Mesendoderm (in vitro differentiated cells): ENCODE results near the gene RSBN1.

Experiments
- DNase-seq: peaks from one replicate; pipeline ENCODE4 v3.0.0; 2013
- H2AK5ac ChIP-seq: 2 replicates; pipeline ENCODE4 v1.6.1; 2013; ENCODE audit warnings: low read length, inconsistent platforms
- H2BK120ac ChIP-seq: 2 replicates; pipeline ENCODE4 v1.6.1; 2013; ENCODE audit warnings: low read depth, mild to moderate bottlenecking, low read length, moderate library complexity, mixed read lengths
- H2BK15ac ChIP-seq: replicated peaks from 2 replicates; pipeline ENCODE4 v1.6.1; 2013; ENCODE audit warnings: low read depth, mild to moderate bottlenecking, moderate library complexity
- H2BK5ac ChIP-seq: 2 replicates; pipeline ENCODE4 v1.6.1; 2013; ENCODE audit warnings: low read length, inconsistent platforms
- H3K18ac ChIP-seq: 2 replicates; pipeline ENCODE4 v1.6.1; 2013; ENCODE audit warnings: mild to moderate bottlenecking, low read length, mixed read lengths
- H3K23ac ChIP-seq: one replicate; pipeline ENCODE4 v1.6.1; 2013; ENCODE audit warnings: low read length
- H3K27ac ChIP-seq: 2 replicates; pipeline ENCODE4 v1.5.1; 2013; ENCODE audit warnings: low read depth, mild to moderate bottlenecking, inconsistent platforms, low read length, moderate library complexity
- H3K27me3 ChIP-seq: 2 replicates; pipeline ENCODE4 v1.6.1; 2013; ENCODE audit warnings: low read length, control low read depth, mild to moderate bottlenecking, inconsistent platforms; ENCODE audit not compliant: insufficient read depth, poor library complexity
- H3K36me3 ChIP-seq: 2 replicates; pipeline ENCODE4 v1.6.1; 2013; ENCODE audit warnings: low read length, inconsistent platforms; ENCODE audit not compliant: control insufficient read depth, insufficient read depth
- H3K4ac ChIP-seq: one replicate; pipeline ENCODE4 v1.6.1; 2013; ENCODE audit warnings: low read depth, mild to moderate bottlenecking, low read length, moderate library complexity
- H3K4me1 ChIP-seq: 2 replicates; pipeline ENCODE4 v1.6.1; 2013; ENCODE audit warnings: low read depth, low read length, inconsistent platforms; ENCODE audit not compliant: control insufficient read depth
- H3K4me2 ChIP-seq: 2 replicates; pipeline ENCODE4 v1.6.1; 2013; ENCODE audit warnings: low read length
- H3K4me3 ChIP-seq: 2 replicates; pipeline ENCODE4 v1.5.1; 2013; ENCODE audit warnings: mild to moderate bottlenecking, low read length
- H3K56ac ChIP-seq: one replicate; pipeline ENCODE4 v1.6.1; 2013; ENCODE audit warnings: low read length
- H3K79me1 ChIP-seq: 2 replicates; pipeline ENCODE4 v1.6.1; 2013; ENCODE audit warnings: low read length, inconsistent platforms
- H3K79me2 ChIP-seq: 2 replicates; pipeline ENCODE4 v1.6.1; 2013; ENCODE audit warnings: mild to moderate bottlenecking, low read length; ENCODE audit not compliant: control insufficient read depth, insufficient read depth
- H3K9ac ChIP-seq: 2 replicates; pipeline ENCODE4 v1.6.1; 2013; ENCODE audit warnings: low read length, inconsistent platforms
- H4K5ac ChIP-seq: one replicate; pipeline ENCODE4 v1.6.1; 2013; ENCODE audit warnings: low read length
- H4K8ac ChIP-seq: one replicate; pipeline ENCODE4 v1.6.1; 2013; ENCODE audit warnings: low read depth, mild to moderate bottlenecking, control low read depth, low read length, moderate library complexity
- WGBS: extraction: QIAGEN DNeasy Blood & Tissue Kit; methylation state at CpG from one replicate; pipeline ENCODE4 v1.1.7; 2013; ENCODE audit warnings: low lambda C conversion rate, missing lambda C conversion rate; ENCODE audit not compliant: insufficient coverage; ENCODE audit errors: extremely low coverage; 5-methylcytosine and 5-hydroxymethylcytosine counted together

The RSBN1 gene

DNA sequence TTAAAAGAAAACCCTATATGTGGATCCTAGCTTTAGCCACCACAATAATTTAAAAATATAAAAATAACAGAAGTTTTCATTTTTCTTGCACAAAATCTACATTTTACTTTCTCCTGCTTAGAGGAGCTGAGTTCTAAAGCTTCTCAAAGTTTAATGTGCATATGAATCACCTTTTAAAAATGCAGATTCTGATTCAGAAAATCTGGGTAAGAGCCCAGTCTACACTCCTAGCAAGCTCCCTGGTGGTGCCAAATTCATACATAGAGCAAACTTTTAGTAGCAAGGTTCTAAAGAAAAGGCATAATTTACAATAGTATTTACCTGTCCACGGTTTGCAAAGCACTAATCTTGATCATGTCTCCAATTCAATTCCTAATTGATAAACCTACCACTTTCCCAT is 19.3 kb downstream of the RSBN1 start:
- Histone ChIP-seq H3K79me2 (peaks cover 2% of the 10 kb centered on the region), H2BK15ac (no peak overlapping the region), H3K36me3 (no peaks in the 10 kb centered on the region), H2AK5ac (no peak overlapping the region), H3K27ac (no peak overlapping the region), H3K4me1 (no peaks in the 10 kb centered on the region), H4K8ac (no peak overlapping the region), H3K23ac (no peak overlapping the region), H3K27me3 (no peaks in the 10 kb centered on the region), H3K18ac (no peak overlapping the region), H3K4me3 (no peak overlapping the region), H4K5ac (no peak overlapping the region), H2BK120ac (no peak overlapping the region), H3K4ac (no peak overlapping the region), H3K9ac (no peak overlapping the region), H3K4me2 (no peak overlapping the region), H3K56ac (no peak overlapping the region), H2BK5ac (no peak overlapping the region), H3K79me1 (peaks cover 5% of the 10 kb centered on the region)
- no peak for DNase-seq
- no CpG with 5 or more reads among the region's 1 CpG for WGBS

DNA sequence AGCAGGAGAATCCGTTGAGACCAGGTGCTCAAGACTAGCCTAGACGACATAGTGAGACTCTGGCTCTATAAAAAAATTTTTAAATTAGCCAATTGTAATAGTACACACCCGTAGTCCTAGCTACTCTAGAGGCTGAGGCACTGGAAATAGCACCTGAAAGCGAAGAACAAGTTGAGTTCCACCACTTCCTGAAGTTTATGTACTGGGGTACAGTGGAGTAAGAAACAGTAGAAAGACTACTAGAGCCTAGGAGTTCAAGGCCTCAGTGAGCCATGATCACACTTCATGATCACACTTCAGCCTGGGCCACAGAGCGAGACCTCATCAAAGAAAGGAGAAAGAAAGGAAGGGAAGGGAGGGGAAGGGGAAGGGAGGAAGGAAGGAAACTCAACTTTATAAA is 19.8 kb downstream of the RSBN1 start:
- H3K27me3 ChIP-seq = no peaks in the 10 kb centered on the region
- no peak overlapping the region for H3K23ac ChIP-seq
- no peak overlapping the region for H3K4me3 ChIP-seq
- no peak overlapping the region for H3K27ac ChIP-seq
- no peak overlapping the region for H2BK5ac ChIP-seq
- no peak overlapping the region for H4K5ac ChIP-seq
- H2BK15ac ChIP-seq = no peak overlapping the region
- peaks cover 2% of the 10 kb centered on the region for H3K79me2 ChIP-seq
- H3K79me1 ChIP-seq = peaks cover 5% of the 10 kb centered on the region
- no peak overlapping the region for H2BK120ac ChIP-seq
- no peak overlapping the region for H3K4me2 ChIP-seq
- no peak for DNase-seq
- H3K18ac ChIP-seq = no peak overlapping the region
- H3K56ac ChIP-seq = no peak overlapping the region
- no peaks in the 10 kb centered on the region for H3K36me3 ChIP-seq
- no peak overlapping the region for H4K8ac ChIP-seq
- no peaks in the 10 kb centered on the region for H3K4me1 ChIP-seq
- no peak overlapping the region for H3K9ac ChIP-seq
- no CpG with 5 or more reads among the region's 5 CpGs for WGBS
- no peak overlapping the region for H2AK5ac ChIP-seq
- no peak overlapping the region for H3K4ac ChIP-seq

DNA sequence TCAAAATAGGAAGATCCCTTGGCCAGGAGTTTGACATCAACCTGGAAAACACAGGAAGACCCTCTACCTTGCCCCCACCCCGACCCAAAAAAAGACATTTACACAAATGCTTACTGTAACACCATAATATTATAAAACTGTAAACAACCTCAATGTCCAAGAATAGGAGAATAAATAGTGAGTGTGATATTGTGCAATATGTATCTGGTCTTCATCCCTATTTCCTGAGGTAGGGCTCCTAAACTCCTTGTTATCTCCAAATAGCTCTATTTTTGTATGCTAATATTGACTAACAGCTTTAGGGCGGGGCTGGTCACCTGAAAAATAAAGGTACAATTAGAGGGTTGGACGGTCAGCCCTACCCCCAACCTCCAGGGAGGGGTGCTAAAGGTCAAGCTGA is 23.5 kb downstream of the RSBN1 start:
- WGBS = no CpG with 5 or more reads among the region's 3 CpGs
- no peaks in the 10 kb centered on the region for H3K27me3 ChIP-seq

DNA sequence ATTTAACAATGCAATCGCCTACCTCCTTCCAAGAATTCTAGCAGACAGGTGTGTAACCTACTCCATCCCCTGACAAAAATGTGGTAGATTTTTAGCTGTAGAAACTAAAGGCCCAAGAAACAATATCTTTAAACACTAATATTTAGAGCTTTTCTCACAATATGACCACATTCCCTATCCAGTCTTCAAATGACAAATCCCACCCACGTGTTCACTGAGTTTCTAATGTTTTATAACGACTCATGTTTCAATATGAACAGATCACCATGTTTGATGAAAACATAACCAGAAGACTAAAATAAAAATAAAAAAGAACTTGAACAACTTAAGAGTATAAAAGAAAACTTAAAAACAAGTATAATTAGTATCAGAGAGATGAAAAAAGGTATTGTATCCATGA is 24.6 kb downstream of the RSBN1 start:
- H3K9ac ChIP-seq = no peak overlapping the region
- no peak overlapping the region for H2BK5ac ChIP-seq
- H3K4me1 ChIP-seq = no peaks in the 10 kb centered on the region
- H3K18ac ChIP-seq = no peak overlapping the region
- no peak overlapping the region for H3K4me3 ChIP-seq
- H3K4me2 ChIP-seq = no peak overlapping the region
- H3K4ac ChIP-seq = no peak overlapping the region
- no peak overlapping the region for H2AK5ac ChIP-seq
- DNase-seq = no peak
- H3K27ac ChIP-seq = no peak overlapping the region
- WGBS = no CpG with 5 or more reads among the region's 3 CpGs
- H3K27me3 ChIP-seq = no peaks in the 10 kb centered on the region
- no peak overlapping the region for H3K23ac ChIP-seq
- H2BK15ac ChIP-seq = no peak overlapping the region
- H3K56ac ChIP-seq = no peak overlapping the region
- H3K36me3 ChIP-seq = no peaks in the 10 kb centered on the region
- H2BK120ac ChIP-seq = no peak overlapping the region
- H4K5ac ChIP-seq = no peak overlapping the region
- H3K79me2 ChIP-seq = peaks cover 7% of the 10 kb centered on the region
- peaks cover 9% of the 10 kb centered on the region for H3K79me1 ChIP-seq
- H4K8ac ChIP-seq = no peak overlapping the region

More for the DNA sequence above, 23.5 kb downstream of the RSBN1 start:
- H2BK5ac ChIP-seq = no peak overlapping the region
- H3K79me1 ChIP-seq = peaks cover 10% of the 10 kb centered on the region
- H2BK15ac ChIP-seq = no peak overlapping the region
- no peak overlapping the region for H3K27ac ChIP-seq
- no peak overlapping the region for H3K56ac ChIP-seq
- no peak overlapping the region for H3K4ac ChIP-seq
- H2AK5ac ChIP-seq = no peak overlapping the region
- no peak overlapping the region for H3K9ac ChIP-seq
- H3K79me2 ChIP-seq = peaks cover 7% of the 10 kb centered on the region
- no peak overlapping the region for H3K4me3 ChIP-seq
- H4K8ac ChIP-seq = no peak overlapping the region
- H3K18ac ChIP-seq = no peak overlapping the region
- H3K4me2 ChIP-seq = no peak overlapping the region
- no peak for DNase-seq
- H3K4me1 ChIP-seq = no peaks in the 10 kb centered on the region
- no peak overlapping the region for H3K23ac ChIP-seq
- H3K36me3 ChIP-seq = no peaks in the 10 kb centered on the region
- no peak overlapping the region for H4K5ac ChIP-seq
- no peak overlapping the region for H2BK120ac ChIP-seq

DNA sequence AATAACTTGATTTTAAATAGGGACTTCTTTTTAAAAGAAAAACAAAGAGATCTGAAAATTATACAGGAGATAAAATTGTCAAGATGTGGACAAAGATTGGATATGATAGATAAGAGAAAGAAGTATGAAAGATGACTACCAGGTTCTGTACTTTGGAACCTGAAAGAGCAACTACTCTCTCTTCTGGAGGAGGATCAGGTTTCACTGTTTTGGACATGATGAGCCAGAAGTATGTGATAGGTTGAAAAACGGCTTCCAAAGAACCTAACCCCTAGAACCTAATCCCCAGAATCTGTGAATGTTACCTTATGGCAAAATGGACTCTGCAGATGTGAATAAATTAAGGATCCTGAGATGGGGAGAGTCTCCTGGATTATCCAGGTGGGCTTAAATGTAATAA is 26.2 kb downstream of the RSBN1 start:
- no peak overlapping the region for H2AK5ac ChIP-seq
- no peak overlapping the region for H3K27ac ChIP-seq
- peaks cover 10% of the 10 kb centered on the region for H3K79me2 ChIP-seq
- no peak overlapping the region for H4K8ac ChIP-seq
- no peak overlapping the region for H3K4me2 ChIP-seq
- no peaks in the 10 kb centered on the region for H3K4me1 ChIP-seq
- H3K79me1 ChIP-seq = peaks cover 8% of the 10 kb centered on the region
- H3K4me3 ChIP-seq = no peak overlapping the region
- no peak overlapping the region for H3K9ac ChIP-seq
- WGBS = no CpG with 5 or more reads among the region's 1 CpG
- DNase-seq = no peak
- H4K5ac ChIP-seq = no peak overlapping the region
- no peak overlapping the region for H3K23ac ChIP-seq
- no peak overlapping the region for H3K4ac ChIP-seq
- H2BK120ac ChIP-seq = no peak overlapping the region
- H2BK15ac ChIP-seq = no peak overlapping the region
- no peak overlapping the region for H2BK5ac ChIP-seq
- H3K18ac ChIP-seq = no peak overlapping the region
- H3K56ac ChIP-seq = no peak overlapping the region
- no peaks in the 10 kb centered on the region for H3K27me3 ChIP-seq
- no peaks in the 10 kb centered on the region for H3K36me3 ChIP-seq

DNA sequence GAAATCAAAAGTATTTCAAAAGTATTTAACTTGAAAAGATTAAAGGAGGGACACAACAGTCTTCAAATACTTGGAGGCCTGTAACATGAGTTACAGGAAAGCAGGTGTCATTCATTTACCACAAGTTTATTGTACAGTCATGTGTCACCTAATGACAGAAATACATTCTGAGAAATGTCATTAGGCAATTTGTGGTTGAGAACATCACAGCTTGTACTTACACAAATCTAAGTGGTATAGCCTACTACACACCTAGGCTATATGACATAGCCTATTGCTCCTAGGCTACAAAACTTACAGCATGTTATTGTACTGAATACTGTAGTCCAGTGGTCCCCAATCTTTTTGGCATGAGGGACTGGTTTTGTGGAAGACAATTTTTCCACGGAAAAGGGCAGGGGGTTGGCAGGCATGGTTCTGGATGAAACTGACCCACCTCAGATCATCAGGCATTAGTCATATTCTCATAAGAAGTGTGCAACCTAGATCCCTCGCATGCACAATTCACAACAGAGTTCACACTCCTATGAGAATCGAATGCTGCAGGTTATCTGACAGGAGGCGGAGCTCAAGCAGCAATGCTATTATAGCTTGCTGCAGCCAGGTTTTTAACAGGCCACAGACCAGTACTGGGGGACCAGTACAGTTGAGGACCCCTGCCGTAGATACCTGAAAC is 28.0 kb downstream of the RSBN1 start:
- Histone ChIP-seq H2BK120ac (no peak overlapping the region), H3K79me2 (peaks cover 14% of the 10 kb centered on the region), H3K27me3 (no peaks in the 10 kb centered on the region), H3K4ac (no peak overlapping the region), H3K56ac (no peak overlapping the region), H3K36me3 (no peaks in the 10 kb centered on the region), H3K4me1 (no peaks in the 10 kb centered on the region), H3K18ac (no peak overlapping the region), H4K8ac (no peak overlapping the region), H3K27ac (no peak overlapping the region), H2AK5ac (no peak overlapping the region), H2BK15ac (no peak overlapping the region), H3K9ac (no peak overlapping the region), H2BK5ac (no peak overlapping the region), H3K4me2 (no peak overlapping the region), H4K5ac (no peak overlapping the region), H3K79me1 (peaks cover 8% of the 10 kb centered on the region), H3K4me3 (no peak overlapping the region), H3K23ac (no peak overlapping the region)
- DNase-seq = no peak
- no CpG with 5 or more reads among the region's 5 CpGs for WGBS
